ENCODE measurements around the gene MCU.
A peak's percentile ranks its signal among the peaks of the same experiment; 100 is the strongest.

The MCU gene

GRCh38 chr10:72925951-72926465, 234.1 kb downstream of the MCU start:
- DNase-seq (ENCODE audit: low read depth) = no peak
- TF ChIP-seq CTCF (IDR thresholded peaks at IDR 0.05; ENCODE audit: low read length, missing control alignments) = no peak
- H3K4me3 ChIP-seq (replicated peaks; ENCODE audit: low read depth, low read length) = no peak overlapping the region

GRCh38 chr10:72927485-72927884, 235.5 kb downstream of the MCU start:
- H3K4me3 ChIP-seq (replicated peaks; ENCODE audit: low read depth, low read length) = no peak overlapping the region
- no peak for DNase-seq (ENCODE audit: low read depth)
- no peak for TF ChIP-seq CTCF (IDR thresholded peaks at IDR 0.05; ENCODE audit: low read length, missing control alignments)

DNA sequence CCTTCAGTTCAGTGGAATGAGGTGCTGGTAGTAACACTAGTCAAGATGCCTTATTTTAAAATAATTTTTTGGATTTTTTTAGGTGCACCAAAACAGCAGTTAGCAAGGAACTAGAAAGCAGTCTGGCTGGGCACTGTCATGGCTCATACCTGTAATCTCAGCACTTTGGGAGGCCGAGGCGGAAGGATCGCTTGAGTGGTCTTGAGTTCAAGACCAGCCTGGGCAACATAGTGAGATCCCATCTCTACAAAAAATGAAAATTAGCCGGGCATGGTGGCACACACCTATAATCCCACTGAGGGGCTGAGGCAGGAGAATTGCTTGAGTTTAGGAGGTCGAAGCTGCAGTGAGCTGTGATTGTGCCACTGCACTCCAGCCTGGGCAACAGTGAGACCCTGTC, 236.9 kb downstream of the MCU start:
- TF ChIP-seq CTCF (IDR thresholded peaks at IDR 0.05; ENCODE audit: low read length, missing control alignments) = no peak
- DNase-seq (ENCODE audit: low read depth) = no peak

DNA sequence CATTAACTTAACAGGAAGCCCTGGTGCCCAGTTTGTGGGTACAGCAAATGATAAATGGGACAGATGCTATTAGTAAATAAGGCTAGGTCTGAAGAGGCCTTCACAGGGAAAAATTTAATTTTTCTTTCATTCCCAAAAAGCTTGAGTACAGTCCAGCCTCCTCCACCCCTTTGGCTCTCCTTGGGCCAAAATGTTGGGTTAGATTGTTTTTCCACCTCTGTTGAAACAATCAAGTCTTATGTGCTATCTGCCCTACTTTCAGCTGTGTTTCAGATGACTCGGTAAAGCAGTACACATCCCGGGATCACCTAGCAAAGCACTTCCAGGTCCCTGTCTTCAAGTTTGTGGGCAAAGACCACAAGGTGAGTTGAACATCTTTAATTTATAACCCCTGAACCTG, 238.3 kb downstream of the MCU start:
- H3K4me3 ChIP-seq (replicated peaks; ENCODE audit: low read depth, low read length) = no peak overlapping the region
- TF ChIP-seq CTCF (IDR thresholded peaks at IDR 0.05; ENCODE audit: low read length, missing control alignments) = no peak
- DNase-seq (ENCODE audit: low read depth) = no peak

More for the DNA sequence above, 236.9 kb downstream of the MCU start:
- no peak overlapping the region for H3K4me3 ChIP-seq (replicated peaks; ENCODE audit: low read depth, low read length)

DNA sequence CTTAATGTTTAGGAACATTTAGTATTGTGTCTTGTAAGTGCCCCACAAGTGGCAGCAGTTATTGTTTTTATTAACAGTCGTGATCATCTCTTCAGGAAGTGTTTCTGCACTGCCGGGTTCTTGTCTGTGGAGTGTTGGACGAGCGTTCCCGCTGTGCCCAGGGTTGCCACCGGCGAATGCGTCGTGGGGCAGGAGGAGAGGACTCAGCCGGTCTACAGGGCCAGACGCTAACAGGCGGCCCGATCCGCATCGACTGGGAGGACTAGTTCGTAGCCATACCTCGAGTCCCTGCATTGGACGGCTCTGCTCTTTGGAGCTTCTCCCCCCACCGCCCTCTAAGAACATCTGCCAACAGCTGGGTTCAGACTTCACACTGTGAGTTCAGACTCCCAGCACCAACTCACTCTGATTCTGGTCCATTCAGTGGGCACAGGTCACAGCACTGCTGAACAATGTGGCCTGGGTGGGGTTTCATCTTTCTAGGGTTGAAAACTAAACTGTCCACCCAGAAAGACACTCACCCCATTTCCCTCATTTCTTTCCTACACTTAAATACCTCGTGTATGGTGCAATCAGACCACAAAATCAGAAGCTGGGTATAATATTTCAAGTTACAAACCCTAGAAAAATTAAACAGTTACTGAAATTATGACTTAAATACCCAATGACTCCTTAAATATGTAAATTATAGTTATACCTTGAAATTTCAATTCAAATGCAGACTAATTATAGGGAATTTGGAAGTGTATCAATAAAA, 240.5 kb downstream of the MCU start:
- no peak for DNase-seq (ENCODE audit: low read depth)
- no peak for TF ChIP-seq CTCF (IDR thresholded peaks at IDR 0.05; ENCODE audit: low read length, missing control alignments)
- H3K4me3 ChIP-seq (replicated peaks; ENCODE audit: low read depth, low read length) = no peak overlapping the region

GRCh38 chr10:72935361-72935760, 243.4 kb downstream of the MCU start:
- peak; percentile 9 for DNase-seq (ENCODE audit: low read depth)
- no peak overlapping the region for H3K4me3 ChIP-seq (replicated peaks; ENCODE audit: low read depth, low read length)
- TF ChIP-seq CTCF (IDR thresholded peaks at IDR 0.05; ENCODE audit: low read length, missing control alignments) = no peak

All from fibroblast of pulmonary artery (primary cell).